Adrenal gland (tissue), 5 donors: Measurements from ENCODE around the gene HEATR5A.

ENCODE experiments used
- CTCF ChIP-seq, 6 experiments: fragments of 450-650 bp in 4 of 6; fragments of 200-600 bp in 2 of 6; sonication (generic) in 1 of 6; IDR thresholded peaks; 1 replicate in 5 of 6; 2 replicates in 1 of 6; pipeline versions ENCODE4 v1.5.1 to v1.8.0; 2016 to 2021; ENCODE audit warnings: antibody characterized with exemption in 6 of 6, mild to moderate bottlenecking in 2 of 6, moderate library complexity in 1 of 6
- POLR2A ChIP-seq, 2 donors: fragments of 450-650 bp; IDR thresholded peaks; one replicate each; pipeline ENCODE4 v1.6.1; 2017; ENCODE audit warnings: antibody characterized with exemption in 2 of 2, mild to moderate bottlenecking in 2 of 2, moderate library complexity in 1 of 2
- donor health status: DM: no; HTN: no; CAD: no.

DNA sequence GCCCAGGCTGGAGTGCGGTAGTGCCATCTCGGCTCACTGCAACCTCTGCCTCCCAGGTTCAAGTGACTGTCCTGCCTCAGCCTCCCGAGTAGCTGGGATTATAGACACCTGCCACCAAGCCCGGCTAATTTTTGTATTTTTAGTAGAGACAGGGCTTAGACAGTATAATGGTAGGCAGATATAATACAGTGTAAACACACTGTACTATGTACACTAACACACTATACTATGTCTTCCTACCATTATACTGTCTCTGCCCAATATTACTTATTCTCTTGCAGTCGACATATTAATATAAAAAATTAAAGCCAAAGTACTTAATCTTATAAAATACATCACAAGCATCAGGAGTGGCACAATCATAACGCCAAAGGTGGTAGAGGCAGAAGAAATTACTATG, 21.9 kb upstream of the HEATR5A start:
- no peak for TF ChIP-seq CTCF (IDR thresholded peaks at IDR 0.05)
- no peak for TF ChIP-seq POLR2A (IDR thresholded peaks at IDR 0.05)
